CD14-positive monocyte (primary cell): ENCODE results near the gene FASTK. TPM values are rescaled to one million over a fixed set of nuclear protein-coding genes. Genes with fewer than 3 reads are reported as not detected.

Experiments
- DNase-seq, 3 donors: peaks; one replicate each; pipeline ENCODE4 v3.0.0-alpha.2; 2011 to 2022
- H2AFZ ChIP-seq: 2 replicates; pipeline ENCODE4 v1.6.0; 2012; ENCODE audit warnings: mild to moderate bottlenecking, low read depth, low read length, inconsistent platforms; ENCODE audit not compliant: insufficient read depth, poor library complexity, severe bottlenecking
- H3K27ac ChIP-seq, 2 donors: 1 replicate in 1 of 2; 2 replicates in 1 of 2; pipeline ENCODE4 v1.5.1; 2012 to 2013; ENCODE audit warnings: low read length in 2 of 2, control low read depth in 1 of 2, inconsistent platforms in 1 of 2, low read depth in 1 of 2, mild to moderate bottlenecking in 1 of 2
- H3K27me3 ChIP-seq, 2 donors: one replicate each; pipeline versions ENCODE4 v1.6.0 to v1.6.1; 2011 to 2013; ENCODE audit warnings: low read length in 2 of 2; ENCODE audit not compliant: control insufficient read depth in 2 of 2, insufficient read depth in 2 of 2
- H3K36me3 ChIP-seq, 2 donors: replicated peaks in 1 of 2; 1 replicate in 1 of 2; 2 replicates in 1 of 2; pipeline versions ENCODE4 v1.5.1 to v1.6.1; 2012 to 2013; ENCODE audit warnings: low read length in 2 of 2, control low read depth in 1 of 2, inconsistent platforms in 1 of 2, mild to moderate bottlenecking in 1 of 2; ENCODE audit not compliant: insufficient read depth in 2 of 2, control insufficient read depth in 1 of 2
- H3K4me1 ChIP-seq, 2 donors: 1 replicate in 1 of 2; 2 replicates in 1 of 2; pipeline versions ENCODE4 v1.5.1 to v1.6.1; 2012 to 2013; ENCODE audit warnings: low read length in 2 of 2, control low read depth in 1 of 2, inconsistent platforms in 1 of 2, mild to moderate bottlenecking in 1 of 2, moderate library complexity in 1 of 2; ENCODE audit not compliant: insufficient read depth in 2 of 2, control insufficient read depth in 1 of 2
- H3K4me2 ChIP-seq: replicated peaks from 2 replicates; pipeline ENCODE3; 2012; ENCODE audit warnings: low read length, moderate library complexity, mild to moderate bottlenecking; ENCODE audit not compliant: poor library complexity, severe bottlenecking; ENCODE audit errors: extremely low read depth
- H3K4me3 ChIP-seq, 3 experiments: fragments of 200-600 bp in 1 of 3; sonication (generic) in 1 of 3; replicated peaks in 1 of 3; 1 replicate in 2 of 3; 2 replicates in 1 of 3; pipeline ENCODE4 v1.5.1; 2011 to 2013; ENCODE audit warnings: low read length in 3 of 3, mild to moderate bottlenecking in 3 of 3, control low read depth in 2 of 3, low read depth in 2 of 3, inconsistent platforms in 1 of 3, moderate library complexity in 1 of 3
- H3K79me2 ChIP-seq: 2 replicates; pipeline ENCODE4 v1.6.0; 2012; ENCODE audit warnings: mild to moderate bottlenecking, control low read depth, inconsistent platforms, low read length, moderate library complexity; ENCODE audit not compliant: insufficient read depth
- H3K9ac ChIP-seq: 2 replicates; pipeline ENCODE4 v1.6.0; 2017; ENCODE audit warnings: low read length, mild to moderate bottlenecking; ENCODE audit not compliant: insufficient read depth, poor library complexity, severe bottlenecking
- H3K9me3 ChIP-seq, 2 donors: replicated peaks in 1 of 2; 1 replicate in 1 of 2; 2 replicates in 1 of 2; pipeline versions ENCODE4 v1.5.1 to v1.6.1; 2012 to 2013; ENCODE audit warnings: low read length in 2 of 2, control low read depth in 1 of 2; ENCODE audit not compliant: control insufficient read depth in 1 of 2, insufficient read depth in 1 of 2
- H4K20me1 ChIP-seq: 2 replicates; pipeline ENCODE4 v1.6.0; 2012; ENCODE audit warnings: mild to moderate bottlenecking, low read length, control low read depth, moderate library complexity; ENCODE audit not compliant: insufficient read depth
- H3K27ac Mint-ChIP-seq, 7 donors: one replicate each; pipeline ENCODE4 v1.8.0; 2020; ENCODE audit warnings: mild to moderate bottlenecking in 7 of 7, mixed read lengths in 7 of 7, moderate library complexity in 6 of 7, inconsistent platforms in 2 of 7
- H3K27me3 Mint-ChIP-seq, 3 donors: one replicate each; pipeline ENCODE4 v1.8.0; 2021 to 2022; ENCODE audit warnings: low read depth in 3 of 3, mild to moderate bottlenecking in 3 of 3, mixed read lengths in 3 of 3, moderate library complexity in 3 of 3, inconsistent platforms in 1 of 3
- H3K36me3 Mint-ChIP-seq, 2 donors: one replicate each; pipeline ENCODE4 v1.8.0; 2020; ENCODE audit warnings: mixed read lengths in 2 of 2, inconsistent platforms in 1 of 2, mild to moderate bottlenecking in 1 of 2
- H3K4me1 Mint-ChIP-seq: one replicate; pipeline ENCODE4 v1.8.0; 2020; ENCODE audit warnings: mild to moderate bottlenecking, mixed read lengths
- H3K4me3 Mint-ChIP-seq, 2 donors: one replicate each; pipeline ENCODE4 v1.8.0; 2020; ENCODE audit warnings: mild to moderate bottlenecking in 2 of 2, mixed read lengths in 2 of 2, moderate library complexity in 1 of 2
- H3K9me3 Mint-ChIP-seq, 7 donors: one replicate each; pipeline ENCODE4 v1.8.0; 2020 to 2022; ENCODE audit warnings: mixed read lengths in 7 of 7, mild to moderate bottlenecking in 6 of 7, moderate library complexity in 6 of 7, inconsistent platforms in 2 of 7
- CTCF ChIP-seq: fragments of 200-600 bp; IDR thresholded peaks from one replicate; pipeline ENCODE4 v1.8.0; 2022; ENCODE audit warnings: antibody characterized with exemption, mild to moderate bottlenecking
- WGBS: methylation state at CpG from one replicate; pipeline ENCODE4 v1.1.5; 2013; ENCODE audit warnings: missing lambda C conversion rate; ENCODE audit not compliant: insufficient coverage; 5-methylcytosine and 5-hydroxymethylcytosine counted together
- intact Hi-C, 2 donors: fragments of 100-400 bp; cut with micrococcal nuclease; formaldehyde crosslinking; loops; one replicate each; pipeline versions ENCODE4 v1.15.0 to v1.15.1; 2023
- polyA plus RNA-seq, 3 donors: library from polyadenylated mRNA; depleted of rRNA in 1 of 3; unstranded in 2 of 3; stranded (reverse) in 1 of 3; fragments of 300-500 nt in 2 of 3; fragments of >200 nt in 1 of 3; fragmentation: Illumina TruSeq in 2 of 3; gene quantifications; 1 replicate in 2 of 3; 2 replicates in 1 of 3; pipeline ENCODE4 v1.2.3, GENCODE V29; 2012 to 2021

FASTK gene
- polyA plus RNA-seq, 3 donors: 34.7 to 110 (median 38.6) TPM

- peaks cover 30 to 41% of the 10 kb centered on the region in 2 donors for H3K36me3 Mint-ChIP-seq
- no peak for DNase-seq
- peaks cover 21% of the 10 kb centered on the region for H3K4me1 Mint-ChIP-seq
- Histone ChIP-seq H4K20me1 (peaks cover 53% of the 10 kb centered on the region), H3K27ac (peak overlapping the region in 1 of 2 donors; percentile 3), H3K27me3 (no peaks in the 10 kb centered on the region), H3K9me3 (no peaks in the 10 kb centered on the region), H3K79me2 (peaks cover 32% of the 10 kb centered on the region), H3K36me3 (peaks cover 37 to 48% of the 10 kb centered on the region in 2 donors), H3K9ac (no peak overlapping the region), H2AFZ (no peak overlapping the region), H3K4me3 (no peak overlapping the region), H3K4me1 (peaks cover 27 to 35% of the 10 kb centered on the region in 2 donors), H3K4me2 (no peak overlapping the region)
- H3K4me3 Mint-ChIP-seq: peak overlapping the region in 1 of 2 donors; percentile 56
- peaks cover 0 to 3% (median 0%) of the 10 kb centered on the region in 7 donors for H3K9me3 Mint-ChIP-seq
- intact Hi-C loops: loop anchor here in 1 of 2 donors (2.0 to 5.0 kb wide), 2 partner anchors 15 to 35 kb away; no protein-coding TSS in a partner anchor
- H3K27me3 Mint-ChIP-seq: peaks cover 0 to 1% (median 0%) of the 10 kb centered on the region in 3 donors
- TF ChIP-seq CTCF: no peak
- WGBS: 89% methylated on average over 6 of the region's 10 CpGs
- H3K27ac Mint-ChIP-seq: peak overlapping the region in 2 of 7 donors; percentile 21 to 24
Measured at GRCh38 chr7:151077705-151078232, 2.8 kb downstream of the FASTK start.

GRCh38 chr7:151076863-151077704 is 3.5 kb downstream of the FASTK start:
- H3K36me3 ChIP-seq: peaks cover 41 to 54% of the 10 kb centered on the region in 2 donors
- peak; percentile 53 for TF ChIP-seq CTCF
- H3K4me1 ChIP-seq: peaks cover 20 to 28% of the 10 kb centered on the region in 2 donors
- peaks cover 53% of the 10 kb centered on the region for H4K20me1 ChIP-seq
- H3K4me1 Mint-ChIP-seq: peaks cover 15% of the 10 kb centered on the region
- peaks cover 0 to 1% (median 0%) of the 10 kb centered on the region in 3 donors for H3K27me3 Mint-ChIP-seq
- no peak overlapping the region for H3K4me2 ChIP-seq
- H2AFZ ChIP-seq: no peak overlapping the region
- 86% methylated on average over 19 of the region's 33 CpGs for WGBS
- peaks cover 26% of the 10 kb centered on the region for H3K79me2 ChIP-seq
- H3K27me3 ChIP-seq: no peaks in the 10 kb centered on the region
- H3K27ac Mint-ChIP-seq: no peak overlapping the region
- no peak overlapping the region for H3K4me3 ChIP-seq
- H3K4me3 Mint-ChIP-seq: no peak overlapping the region
- intact Hi-C loops: loop anchor here in 1 of 2 donors (5.0 kb wide), 1 partner anchor 35 kb away; no protein-coding TSS in a partner anchor
- H3K36me3 Mint-ChIP-seq: peaks cover 33 to 48% of the 10 kb centered on the region in 2 donors
- DNase-seq: no peak
- H3K9me3 Mint-ChIP-seq: peaks cover 0 to 3% (median 0%) of the 10 kb centered on the region in 7 donors
- H3K9me3 ChIP-seq: no peaks in the 10 kb centered on the region
- H3K27ac ChIP-seq: no peak overlapping the region
- no peak overlapping the region for H3K9ac ChIP-seq
